Umbilical cord (tissue), 2 donors: ENCODE measurements around the gene YRDC. TPM values are rescaled to one million over a fixed set of nuclear protein-coding genes. Genes with fewer than 3 reads are reported as not detected.

Experiments used
- DNase-seq: peaks from one replicate; pipeline ENCODE4 v3.0.0-alpha.2; 2015; ENCODE audit warnings: low spot score
- total RNA-seq: library from RNA; depleted of rRNA; stranded (reverse); fragments of >200 nt; gene quantifications from one replicate; pipeline ENCODE4 v1.2.3, GENCODE V29; 2014; ENCODE audit warnings: low replicate concordance; ENCODE audit not compliant: insufficient read depth

Gene YRDC
- total RNA-seq, result 3.1 TPM

DNA sequence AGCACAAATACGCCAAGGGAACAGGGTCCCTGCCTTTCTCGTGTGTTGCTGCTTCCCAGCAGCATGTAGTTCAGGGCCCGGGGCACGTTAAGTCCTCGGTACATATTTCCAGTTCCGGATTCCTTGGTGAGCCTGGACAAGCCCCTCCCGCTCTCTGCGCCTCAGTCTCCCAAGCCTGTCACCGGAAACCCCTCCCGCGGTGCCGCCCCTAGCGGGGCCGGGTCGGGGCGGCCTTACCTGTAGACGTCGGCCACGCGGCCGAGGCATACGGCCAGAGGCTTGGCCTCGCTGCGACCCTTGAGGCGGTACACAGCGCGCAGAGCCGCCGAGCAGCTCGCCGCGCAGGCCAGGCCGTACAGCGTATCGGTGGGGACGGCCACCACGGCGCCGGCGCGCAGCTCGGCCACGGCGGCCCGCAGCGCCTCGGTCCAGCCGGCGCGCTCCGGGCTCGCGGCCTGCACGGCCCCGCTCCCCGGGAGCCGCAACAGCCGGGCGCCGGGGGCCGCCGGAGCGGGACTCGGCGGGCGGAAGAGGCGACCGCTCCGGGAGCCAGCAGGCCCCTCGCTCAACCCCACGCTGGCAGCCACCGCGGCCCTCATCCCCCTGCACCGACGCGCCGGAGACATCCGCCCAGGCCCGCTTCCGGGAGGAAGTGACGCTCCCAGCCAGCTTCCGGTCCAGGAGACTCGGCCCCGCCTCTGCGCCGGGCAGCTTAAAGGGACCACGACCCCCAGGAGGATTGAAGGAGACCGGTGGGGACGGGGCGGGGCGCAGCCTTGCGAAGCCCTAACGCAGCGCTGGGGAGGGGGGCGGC is at the start of gene YRDC, which contains the start of gene C1orf122:
TSS of gene YRDC (minus strand) at position 654 of the 814 bp plus-strand sequence. CDS start at position 626, 28 bp downstream.
TSS of gene C1orf122 (plus strand) at position 236 of the 814 bp plus-strand sequence. CDS start 615 bp downstream, outside the sequence.
- peak; percentile 95 for DNase-seq

DNA sequence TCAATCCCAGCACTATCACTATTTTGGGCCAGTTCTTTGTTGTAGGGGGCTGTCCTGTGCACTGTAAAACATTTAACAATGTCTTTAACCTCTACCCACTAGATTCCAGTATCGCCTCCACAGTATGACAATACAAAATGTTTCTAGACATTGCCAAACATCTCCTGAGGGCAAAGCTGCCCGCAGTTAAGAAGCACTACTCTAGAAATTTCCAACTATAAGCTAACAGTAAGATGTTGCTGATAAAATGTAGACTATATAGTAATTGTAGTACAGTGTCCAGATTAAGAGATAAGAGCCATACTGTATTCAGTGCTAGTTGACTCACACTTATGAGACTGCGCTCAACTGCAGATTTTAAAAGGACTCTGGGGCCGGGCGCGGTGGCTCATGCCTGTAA is 46.4 kb upstream of the YRDC start:
- no peak for DNase-seq

GRCh38 chr1:37853157-37853556 is 45.1 kb upstream of the YRDC start:
- DNase-seq, result no peak

DNA sequence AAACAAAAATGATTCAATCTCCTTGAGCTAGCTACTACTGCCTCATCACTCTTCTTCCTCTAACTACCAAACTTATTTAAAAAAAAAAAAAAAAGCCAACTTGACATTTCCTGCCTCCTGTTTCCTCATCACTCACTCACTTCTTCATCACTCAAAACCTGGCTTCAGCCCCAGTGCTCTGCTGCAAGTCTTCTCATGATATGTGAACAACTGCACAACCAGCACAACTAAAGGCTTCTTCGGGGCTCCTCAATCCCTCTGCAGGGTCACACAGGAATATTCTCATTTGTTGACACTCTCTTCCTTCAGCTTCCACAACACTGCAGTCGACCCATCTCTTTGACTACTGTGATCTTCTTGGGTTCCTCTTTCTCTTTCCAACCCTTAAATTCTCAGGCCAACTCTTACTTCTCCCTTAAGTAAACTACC is 43.8 kb upstream of the YRDC start:
- DNase-seq, result peak; percentile 8

DNA sequence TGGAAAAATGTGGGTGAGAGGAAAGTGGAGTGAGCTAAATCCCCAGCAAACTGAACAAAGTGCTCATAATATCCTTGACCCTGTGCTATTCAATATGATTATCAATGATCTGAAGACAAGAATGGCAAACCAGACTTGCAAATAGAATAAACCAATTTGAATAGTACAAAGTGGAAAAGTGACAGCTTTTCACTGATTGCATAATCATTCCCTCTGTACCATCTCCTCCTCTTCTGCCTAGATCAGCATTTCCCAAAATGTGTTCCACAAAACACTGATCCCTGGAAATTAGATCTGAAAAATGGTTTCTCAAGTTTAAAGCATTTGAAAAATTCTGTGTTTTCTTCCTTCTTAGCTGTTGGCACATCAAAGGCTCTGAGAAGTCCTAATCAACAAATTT is 43.3 kb upstream of the YRDC start:
- no peak for DNase-seq

GRCh38 chr1:37850352-37850955 is 42.4 kb upstream of the YRDC start:
- no peak for DNase-seq

DNA sequence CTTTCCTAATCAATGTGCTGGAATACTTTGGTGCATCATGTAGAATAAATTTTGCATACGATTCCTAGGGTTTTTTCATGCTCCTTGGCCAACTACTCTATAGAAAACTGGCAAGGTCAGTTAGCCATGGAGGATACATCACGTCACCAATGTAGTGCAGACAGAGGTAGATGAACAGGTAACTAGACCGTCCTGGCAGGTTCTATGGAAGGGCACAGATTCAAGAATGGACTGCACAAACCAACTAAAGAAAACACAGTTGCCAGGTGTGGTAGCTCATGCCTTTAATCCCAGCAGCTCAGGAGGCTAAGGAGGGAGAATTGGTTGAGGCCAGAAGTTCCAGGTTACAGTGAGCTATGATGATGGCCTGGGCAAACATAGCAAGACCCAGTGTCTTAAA is 41.5 kb upstream of the YRDC start:
- DNase-seq, result no peak

DNA sequence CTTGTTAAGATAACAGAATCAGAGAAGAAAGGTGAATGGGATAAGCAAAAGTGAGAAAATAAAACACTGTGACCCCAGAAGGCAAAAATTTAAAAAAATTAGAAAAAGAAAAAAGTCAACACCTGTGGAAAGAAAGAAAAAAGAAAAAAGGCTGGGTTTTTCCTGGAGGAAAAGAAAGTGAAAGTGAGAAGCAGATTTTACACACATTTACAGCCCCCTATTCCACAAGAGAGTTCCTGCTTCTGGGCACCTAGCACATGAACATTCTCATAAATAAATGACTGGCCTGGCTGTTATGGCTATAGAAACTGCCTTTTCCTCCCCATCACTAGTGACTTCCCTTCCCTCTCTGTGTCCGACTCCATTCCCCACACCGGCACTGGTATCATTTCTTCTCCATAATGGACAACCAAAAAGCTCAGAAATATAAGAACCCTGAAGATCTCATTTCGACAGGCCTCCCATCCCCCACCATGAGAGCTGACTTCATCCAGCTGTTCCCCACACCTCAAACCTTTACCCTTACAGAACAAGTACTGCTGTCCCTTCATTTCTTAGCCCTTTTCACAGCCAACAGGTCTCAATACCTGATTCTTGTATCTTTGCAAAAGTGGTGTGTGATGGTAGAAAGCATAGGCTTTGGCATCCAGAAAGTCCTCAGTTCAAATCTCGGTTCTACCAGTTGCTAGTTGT is 38.8 kb upstream of the YRDC start:
- DNase-seq, result no peak

DNA sequence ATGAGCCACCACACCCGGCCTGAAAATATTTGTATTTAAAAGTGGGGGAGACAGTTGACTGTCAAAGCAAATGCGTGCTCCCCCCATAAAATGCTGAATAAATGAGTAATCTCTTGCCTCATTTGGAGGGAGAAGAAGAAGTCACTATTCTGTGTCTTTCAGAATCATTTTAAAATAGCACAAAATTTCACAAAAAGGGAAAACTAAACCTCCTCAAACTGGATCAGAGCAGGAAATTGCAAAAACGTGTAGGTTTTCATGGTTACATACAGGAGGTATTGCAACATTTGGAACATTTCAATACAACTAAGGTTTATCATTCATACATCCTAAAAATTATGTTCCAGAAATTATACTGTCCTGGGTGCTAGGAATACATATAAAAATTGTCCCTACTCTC is 37.8 kb upstream of the YRDC start:
- no peak for DNase-seq

DNA sequence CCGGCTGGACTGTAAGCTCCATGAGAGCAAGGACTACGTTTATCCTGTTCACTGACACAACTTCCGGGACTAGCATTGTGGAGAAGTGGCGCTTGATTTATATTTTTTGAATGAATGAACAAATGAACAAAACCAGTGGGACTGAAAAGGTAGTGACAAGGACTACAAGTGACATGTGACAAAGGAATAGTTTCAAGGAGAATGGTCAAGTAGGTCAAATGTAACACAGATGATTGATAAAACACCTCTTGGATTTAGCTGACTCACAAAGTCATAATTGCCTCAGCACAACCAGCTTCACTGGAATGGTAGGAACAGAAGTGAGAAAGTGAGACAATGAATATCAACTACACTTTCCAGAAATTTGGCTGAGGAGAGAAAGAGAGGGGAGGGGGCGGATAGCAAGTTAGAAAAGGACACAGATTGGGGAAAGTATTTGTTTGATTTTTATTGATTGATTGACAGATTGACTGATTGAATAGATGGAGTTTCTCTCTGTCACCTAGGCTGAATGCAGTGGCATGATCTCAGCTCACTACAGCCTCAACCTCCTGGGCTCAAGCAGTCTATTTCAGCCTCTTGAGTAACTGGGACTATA is 37.1 kb upstream of the YRDC start:
- no peak for DNase-seq

GRCh38 chr1:37844536-37844935 is 36.5 kb upstream of the YRDC start:
- DNase-seq, result no peak

DNA sequence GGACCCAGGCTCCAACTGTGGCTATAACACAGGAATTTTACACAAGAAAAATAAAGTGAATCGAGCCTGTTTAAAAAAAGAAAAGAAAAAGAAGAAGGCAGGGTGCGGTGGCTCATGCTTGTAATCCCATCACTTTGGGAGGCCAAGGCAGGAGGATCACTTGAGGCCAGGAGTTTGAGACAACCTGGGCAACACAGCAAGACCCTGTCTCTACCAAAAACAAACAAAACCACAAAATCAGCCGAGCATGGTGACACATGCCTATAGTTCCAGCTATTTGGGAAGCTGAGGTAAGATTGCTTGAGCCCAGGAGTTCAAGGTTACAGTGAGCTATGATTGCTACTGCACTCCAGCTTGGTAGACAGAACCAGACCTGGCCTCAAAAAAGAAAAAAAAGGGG is 33.6 kb upstream of the YRDC start:
- no peak for DNase-seq

DNA sequence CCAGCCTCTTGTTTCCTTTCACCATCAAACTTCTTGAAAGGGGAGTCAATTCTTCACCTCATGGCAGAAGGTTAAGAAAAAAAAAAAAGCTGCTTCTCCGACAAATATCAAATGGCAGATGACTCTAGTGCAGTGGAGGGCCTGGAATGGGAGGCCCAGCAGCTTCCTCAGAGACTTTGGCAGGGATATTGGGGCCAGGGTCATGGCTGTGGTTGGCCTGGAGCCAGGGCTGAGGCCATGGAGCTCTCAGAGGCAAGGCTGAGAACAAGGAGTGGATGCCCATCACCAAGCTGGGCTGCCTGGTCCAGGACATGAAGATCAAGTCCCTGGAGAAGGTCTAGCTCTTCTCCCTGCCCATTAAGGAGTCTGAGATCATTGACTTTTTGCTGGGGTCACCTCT is 32.7 kb upstream of the YRDC start:
- DNase-seq, result no peak

DNA sequence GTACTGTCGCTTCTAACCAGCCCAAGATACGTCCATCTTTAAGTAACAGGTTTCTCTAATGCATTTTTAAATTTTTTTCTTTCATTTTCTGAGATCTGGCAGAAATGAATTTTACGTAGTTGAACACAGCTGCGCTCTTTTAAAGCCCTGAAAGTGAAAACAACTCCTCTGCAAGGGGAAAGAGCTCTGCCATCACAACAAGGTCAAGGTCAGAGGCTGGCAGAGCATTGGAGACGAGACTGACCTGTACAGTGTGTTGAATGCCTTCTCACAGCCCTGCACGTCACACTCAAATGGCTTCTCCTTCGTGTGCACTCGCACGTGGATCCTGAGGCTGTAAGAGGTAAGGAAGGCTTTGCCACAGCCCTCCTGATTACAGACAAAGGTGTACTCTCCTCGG is 31.7 kb upstream of the YRDC start:
- DNase-seq, result no peak

- DNase-seq, result no peak
Observed at GRCh38 chr1:37836788-37837187, 28.8 kb upstream of the YRDC start.

DNA sequence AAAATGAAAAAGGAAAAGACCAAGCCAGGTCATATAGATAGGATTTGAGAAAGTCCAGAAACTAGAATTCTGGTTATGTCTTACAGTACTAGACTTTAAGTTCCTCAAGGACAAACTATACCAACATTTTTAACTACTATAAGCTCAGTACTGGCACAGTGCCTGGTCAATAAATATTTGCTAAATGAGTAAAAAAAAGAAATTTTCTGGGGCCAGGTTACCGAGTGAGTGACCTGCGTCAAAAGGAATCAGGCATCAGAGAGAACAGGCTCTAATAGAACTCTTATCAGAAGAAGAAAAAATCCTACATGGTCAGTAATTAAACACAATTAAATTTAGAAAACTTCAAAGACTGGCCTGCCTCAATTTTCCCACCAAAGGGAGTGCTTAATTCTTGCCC is 23.8 kb upstream of the YRDC start:
- no peak for DNase-seq

- DNase-seq, result no peak
Observed at GRCh38 chr1:37831109-37831508, 23.1 kb upstream of the YRDC start.

DNA sequence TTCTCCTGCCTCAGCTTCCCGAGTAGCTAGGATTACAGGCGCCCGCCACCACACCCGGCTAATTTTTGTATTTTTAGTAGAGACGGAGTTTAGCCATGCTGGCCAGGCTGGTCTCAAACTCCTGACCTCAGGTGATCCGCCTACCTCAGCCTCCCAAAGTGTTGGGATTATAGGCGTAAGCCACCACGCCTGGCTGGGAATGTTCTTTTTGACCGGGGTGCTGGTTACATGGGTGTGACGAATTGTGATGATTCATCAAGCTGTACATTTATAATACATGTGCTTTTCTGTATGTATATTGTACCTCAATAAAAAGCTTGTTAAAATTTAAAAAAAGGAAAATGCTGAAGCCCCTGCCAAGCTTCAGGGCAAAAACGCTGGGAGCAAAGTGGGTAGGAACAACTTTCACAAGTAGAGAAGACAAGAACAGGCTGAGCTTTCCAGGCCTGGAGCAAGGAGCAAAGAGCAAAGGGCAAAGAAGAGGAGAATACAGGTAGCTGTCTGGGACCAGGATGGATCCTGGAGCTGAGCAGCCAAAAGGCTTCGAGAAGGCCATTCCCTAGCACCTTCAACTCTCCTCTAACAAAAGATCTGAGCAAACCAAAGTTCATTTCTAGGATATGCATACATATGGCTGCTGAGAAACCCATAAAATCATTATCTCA is 20.5 kb upstream of the YRDC start:
- DNase-seq, result no peak

- no peak for DNase-seq
Observed at GRCh38 chr1:37825506-37825905, 17.5 kb upstream of the YRDC start.

GRCh38 chr1:37824001-37824400 is 16.0 kb upstream of the YRDC start:
- no peak for DNase-seq
